NAMALWA (cell line): ENCODE results near the gene TSPAN18.

Experiments used
- DNase-seq: peaks from one replicate; pipeline ENCODE4 v3.0.0-alpha.2; 2015; ENCODE audit warnings: low spot score

Gene TSPAN18

DNA sequence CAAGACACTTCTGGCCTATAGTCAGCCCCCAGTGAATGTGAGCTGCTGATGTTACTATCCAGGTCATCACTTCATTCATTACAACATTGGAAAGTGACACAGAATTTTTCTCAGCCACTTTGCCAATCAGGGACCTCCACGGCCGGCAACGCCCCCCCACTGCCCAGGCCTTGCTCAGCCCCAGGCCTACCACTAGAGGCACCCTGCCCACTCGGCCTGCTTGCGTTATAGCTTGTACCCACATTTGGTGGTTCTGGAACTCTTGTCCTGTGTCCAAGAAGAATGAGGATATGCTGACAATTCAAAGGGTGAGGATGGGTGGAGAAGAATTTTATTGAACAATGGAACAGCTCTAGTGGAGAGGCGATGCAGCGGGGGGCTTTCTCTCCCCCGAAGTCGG lies 96.2 kb downstream of the TSPAN18 start:
- peak; percentile 12 for DNase-seq

DNA sequence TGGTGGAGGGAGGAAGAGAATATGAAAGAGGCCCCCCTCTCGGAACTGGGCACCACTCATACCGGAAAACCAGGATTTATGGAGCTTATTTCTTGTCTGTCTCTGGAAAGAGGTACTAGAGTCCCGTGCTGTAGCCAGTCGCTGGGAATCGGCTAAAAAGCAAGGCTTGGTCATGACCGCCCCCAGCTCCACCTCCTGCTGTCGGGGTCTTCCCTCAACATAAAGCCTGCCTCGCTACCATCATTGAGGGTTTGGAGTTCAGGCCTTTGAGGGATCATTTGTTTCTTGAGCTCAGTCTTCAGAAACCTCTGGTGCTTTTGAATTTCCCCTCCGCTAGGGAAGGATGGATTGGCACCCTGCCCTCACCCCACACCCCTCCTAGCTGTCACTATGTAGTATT lies 97.1 kb downstream of the TSPAN18 start:
- DNase-seq: no peak

DNA sequence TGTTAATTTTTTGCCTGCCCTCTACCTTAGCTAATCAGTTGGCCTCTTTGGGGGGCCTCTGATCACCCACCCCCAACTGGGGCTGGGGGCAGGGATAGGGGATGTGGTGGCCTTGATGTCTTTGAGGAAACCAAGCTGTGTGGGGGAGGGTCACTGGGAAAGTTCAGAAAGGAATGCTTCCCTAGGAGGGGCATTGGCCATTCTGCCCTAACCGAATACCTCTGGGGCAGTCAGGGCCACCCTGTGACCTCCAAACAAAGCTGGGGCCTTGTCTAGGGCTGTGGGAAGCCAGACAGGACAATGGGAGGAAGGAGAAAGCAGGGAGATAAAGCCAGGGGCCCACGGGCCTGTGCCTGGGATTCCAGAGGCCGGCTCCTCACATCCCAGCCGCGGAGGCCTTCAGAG lies 97.5 kb downstream of the TSPAN18 start:
- no peak for DNase-seq

DNA sequence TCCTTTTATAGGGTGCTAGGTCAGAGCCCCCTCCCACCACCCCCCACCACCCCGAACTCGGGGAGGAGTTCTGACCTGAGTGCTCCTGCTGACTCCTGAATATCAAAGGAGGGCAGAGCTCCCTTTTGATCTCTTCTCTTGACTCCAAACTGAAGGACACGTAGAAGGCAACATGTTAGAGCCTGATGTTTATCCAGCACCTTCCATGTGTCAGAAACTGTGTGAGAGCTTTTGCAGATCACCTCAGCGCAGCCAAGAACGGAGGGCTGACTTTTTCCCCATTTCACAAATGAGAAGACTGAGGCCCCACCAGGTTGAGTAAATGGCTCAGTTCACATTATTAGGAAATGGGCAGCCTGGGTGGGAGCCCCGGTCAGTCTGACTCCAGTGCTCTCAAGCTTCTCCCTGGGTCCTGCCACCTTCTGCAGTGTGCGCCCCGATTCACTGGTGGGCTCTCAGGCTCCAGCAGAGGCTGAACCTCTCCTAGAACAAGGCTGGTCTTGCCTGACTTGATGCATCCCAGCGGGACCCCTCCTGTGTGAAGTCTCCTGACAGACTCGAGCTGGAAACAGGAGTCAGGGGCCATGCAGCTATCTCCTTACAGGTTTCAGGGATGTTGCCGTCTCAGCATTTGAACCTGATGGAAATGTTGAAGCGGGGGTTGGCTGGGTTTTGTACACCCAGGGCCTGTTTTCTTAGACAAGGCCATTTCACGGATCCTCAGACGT lies 98.5 kb downstream of the TSPAN18 start:
- no peak for DNase-seq

DNA sequence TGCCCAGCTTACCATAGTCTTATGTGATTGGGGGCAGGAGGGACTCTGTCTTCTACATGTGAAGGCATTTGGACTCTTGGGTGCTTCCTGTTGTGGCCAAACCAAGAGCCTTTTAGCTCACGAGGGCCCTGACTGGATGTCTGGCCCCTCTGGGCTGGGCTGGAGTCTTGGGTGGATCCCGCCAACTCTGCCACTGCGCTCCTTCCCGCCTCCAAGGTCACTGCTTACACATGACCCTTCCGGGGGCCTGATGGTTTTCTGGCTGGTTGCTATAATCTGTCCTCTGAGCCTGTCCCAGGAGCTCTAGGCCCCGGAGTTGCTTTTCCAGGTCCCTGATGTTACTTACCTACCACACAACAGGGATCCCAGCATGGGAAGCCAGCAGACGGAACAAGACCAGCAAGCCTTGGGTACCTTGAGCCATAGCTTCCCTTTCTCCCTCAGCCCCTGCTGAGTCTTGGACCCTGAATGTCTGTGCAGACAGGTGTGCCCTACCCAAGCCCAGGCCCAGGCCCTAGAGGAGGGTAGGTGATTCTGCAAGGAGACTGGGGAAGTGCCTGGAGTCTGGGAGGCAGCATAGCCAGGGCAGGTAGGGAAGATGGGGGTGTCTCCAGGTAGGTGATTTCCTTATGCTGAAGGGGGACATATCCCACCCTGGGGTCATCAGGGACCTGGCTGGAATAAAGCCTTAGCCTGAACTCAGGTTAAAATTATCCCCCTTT lies 100.3 kb downstream of the TSPAN18 start:
- no peak for DNase-seq

DNA sequence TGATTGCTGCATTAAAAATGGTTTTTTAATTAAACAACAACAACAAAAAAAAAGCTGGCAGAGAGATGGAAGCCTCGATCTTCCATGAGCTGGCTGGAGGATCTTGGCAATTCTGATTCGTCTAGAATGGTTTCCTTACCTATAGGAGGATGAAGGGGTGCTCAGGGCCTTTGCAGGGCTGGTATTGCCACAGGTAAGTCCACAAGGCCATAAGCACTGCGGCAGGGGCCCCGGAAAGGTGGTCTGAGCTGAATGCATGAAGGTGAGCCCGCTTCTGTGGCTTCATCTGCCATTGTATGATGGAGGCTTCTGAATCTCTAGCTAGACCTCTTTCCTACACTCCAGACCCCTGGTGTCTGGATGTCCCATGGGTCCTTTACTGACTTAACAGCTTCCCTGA lies 101.5 kb downstream of the TSPAN18 start:
- DNase-seq: no peak

DNA sequence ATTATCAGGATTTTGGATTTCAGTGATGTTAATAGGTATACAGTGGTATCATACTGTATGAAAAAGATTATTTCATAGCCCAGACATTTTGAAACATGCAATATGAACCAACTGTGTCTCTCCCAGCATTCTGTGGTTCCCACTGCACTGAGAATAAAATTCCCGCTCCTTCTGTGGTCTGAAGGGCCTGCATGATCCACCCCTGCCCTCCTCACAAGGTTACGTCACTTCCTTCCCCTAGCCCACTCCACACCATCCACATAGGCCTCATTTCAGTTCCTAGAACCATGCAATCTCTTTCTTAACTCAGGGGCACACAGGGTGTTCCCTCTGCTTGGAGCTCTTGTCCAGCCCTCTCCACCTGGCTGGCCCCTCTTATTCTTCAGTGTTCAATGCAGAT lies 103.1 kb downstream of the TSPAN18 start:
- no peak for DNase-seq

DNA sequence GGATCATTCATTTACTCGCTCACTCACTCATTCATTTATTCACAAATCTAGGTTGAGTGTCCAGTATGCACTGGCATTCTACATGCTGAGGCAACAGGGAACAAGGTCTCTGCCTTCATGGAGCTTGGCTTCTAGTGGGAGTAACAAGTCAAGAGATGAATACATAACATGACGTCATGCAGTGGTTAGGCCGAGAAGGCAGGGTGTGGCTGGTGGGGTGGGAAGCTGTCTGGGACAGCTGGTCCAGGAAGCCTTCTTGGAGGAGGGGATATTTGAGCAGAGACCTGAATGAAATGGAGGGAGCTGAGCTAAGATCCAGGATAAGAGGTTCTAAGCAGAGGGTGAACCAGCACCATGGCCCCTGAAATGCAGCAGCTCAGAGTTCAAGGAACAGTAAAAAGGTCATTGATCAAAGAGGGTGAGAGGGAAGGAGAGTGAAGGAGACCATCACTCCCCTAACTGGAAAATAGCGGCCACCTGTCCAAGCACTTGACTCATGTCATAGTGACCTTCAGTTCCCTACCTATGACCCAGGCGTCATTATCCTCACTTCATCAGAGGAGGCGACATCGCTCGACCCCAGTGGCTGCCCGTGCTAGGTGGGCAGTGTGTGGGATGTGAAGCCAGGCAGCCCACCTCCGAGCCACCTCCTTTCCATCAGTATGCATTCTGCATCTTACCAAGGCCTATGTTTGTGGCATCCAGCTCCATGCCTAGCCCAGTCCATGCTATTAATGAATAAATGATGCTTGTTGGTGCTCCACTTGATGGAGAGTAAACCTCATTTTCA lies 105.0 kb downstream of the TSPAN18 start:
- no peak for DNase-seq

DNA sequence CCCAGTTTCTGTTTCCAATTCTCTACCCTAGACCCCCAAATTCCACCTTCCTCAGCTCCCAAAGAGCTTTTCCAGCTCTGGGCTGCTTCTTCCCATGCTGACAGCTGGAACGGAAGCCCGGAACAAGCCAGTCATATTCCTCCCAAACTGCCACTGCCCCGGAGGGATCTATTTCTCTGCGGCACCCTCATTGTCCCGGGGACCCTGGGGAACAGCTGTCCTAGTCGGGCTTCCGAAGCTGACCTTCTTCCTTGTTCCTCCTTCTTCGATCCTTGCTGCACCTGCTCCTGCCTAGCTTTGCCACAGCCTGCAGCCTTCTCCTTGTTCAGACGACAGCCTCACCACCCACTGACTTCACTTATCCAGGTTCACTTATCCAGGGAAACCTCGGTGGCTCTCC lies 105.7 kb downstream of the TSPAN18 start:
- no peak for DNase-seq

DNA sequence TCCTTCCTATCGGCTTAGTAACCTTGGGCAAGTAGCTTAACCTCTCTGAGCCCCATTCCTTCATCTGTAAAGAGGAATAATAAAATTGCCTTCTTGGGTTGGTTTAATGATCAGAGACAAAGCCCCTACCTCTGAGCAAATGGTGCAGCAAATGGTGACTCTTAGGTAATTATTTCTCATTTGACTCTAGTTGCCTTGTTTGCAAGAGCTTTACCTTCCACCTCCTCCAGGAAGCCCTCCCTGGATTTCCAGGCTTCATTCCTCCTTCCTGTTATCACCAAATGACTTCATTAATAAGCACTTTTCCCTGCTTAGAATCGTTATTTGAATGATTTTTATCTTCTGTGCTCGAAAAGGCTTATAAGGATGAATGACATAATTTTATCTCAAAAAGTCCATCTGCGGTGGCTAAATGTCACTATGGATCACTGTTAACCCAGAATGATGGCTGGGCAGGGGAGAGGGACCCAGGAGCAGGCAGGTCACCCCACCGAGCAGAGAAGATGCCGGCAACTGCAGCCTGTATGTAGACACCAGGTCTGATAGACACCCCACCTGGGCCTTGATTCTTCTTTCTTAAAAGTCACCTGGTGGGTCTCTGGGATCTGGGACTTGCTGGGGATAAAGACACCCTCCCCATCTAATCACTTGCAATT lies 106.6 kb downstream of the TSPAN18 start:
- DNase-seq: no peak

DNA sequence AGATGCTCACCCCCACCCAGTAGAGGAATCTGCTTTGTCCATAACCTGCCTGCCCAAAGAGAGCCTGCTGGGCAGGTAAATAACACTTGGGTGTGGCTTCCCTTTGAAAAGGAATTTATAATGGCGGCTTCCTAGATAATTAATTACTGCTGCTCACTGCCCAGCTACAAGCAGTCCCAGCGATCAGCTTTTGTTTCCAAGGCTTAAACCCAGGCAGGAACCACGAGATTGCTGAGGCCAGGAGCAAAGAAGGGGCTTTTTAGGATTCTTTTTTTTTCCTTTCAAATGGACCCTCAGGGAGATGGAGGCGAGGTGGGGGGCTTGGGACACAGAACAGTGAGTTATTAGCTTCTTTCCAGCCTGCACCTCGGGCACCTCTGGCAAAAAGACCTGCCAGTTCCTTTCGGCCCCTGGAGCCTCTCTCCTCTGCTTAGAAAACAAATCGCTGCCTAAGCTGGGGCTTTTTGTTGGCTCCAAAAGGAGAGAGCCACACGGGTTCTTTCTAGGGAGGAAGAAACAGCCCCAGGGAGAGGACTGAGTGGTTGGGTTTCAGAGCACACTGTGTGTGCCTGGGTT lies 107.2 kb downstream of the TSPAN18 start:
- no peak for DNase-seq

DNA sequence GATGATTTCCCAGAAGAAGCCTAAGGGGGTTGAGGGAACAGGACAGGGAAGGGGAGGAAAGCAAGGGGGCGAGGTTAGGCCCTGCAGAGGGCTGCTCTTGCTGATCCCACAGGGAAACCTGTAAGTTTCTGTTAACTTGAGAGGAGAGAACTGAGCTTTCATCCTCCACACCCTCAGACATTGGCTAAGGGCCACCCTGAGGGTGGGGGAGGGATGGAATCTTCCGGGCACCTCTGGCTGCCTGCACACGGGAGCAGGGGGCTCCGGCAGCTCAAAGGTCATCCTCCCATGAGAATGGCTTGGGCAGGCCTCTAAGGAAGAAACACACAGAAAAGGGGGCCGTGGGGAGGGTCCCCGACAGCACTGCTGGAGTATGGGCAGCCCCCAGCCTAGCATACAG lies 108.1 kb downstream of the TSPAN18 start:
- no peak for DNase-seq

DNA sequence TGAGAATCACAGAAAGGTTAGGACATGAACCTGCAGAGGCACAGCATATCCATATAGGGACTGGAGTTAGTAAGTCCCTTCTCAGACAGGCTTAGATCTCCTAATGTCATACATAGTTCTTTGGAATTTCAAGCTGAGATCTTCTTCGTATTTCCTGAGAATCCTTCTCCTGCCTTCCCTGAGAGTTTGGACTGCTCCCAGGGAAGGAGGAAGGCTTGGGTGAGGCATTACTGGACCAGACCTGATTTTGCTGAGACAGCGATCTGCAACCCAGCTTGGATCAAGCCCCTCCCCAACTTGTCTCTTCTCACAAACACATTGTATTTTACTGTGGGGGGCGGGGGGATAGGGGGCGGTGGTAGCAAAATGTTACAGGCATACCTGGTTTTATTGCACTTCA lies 108.5 kb downstream of the TSPAN18 start:
- no peak for DNase-seq

DNA sequence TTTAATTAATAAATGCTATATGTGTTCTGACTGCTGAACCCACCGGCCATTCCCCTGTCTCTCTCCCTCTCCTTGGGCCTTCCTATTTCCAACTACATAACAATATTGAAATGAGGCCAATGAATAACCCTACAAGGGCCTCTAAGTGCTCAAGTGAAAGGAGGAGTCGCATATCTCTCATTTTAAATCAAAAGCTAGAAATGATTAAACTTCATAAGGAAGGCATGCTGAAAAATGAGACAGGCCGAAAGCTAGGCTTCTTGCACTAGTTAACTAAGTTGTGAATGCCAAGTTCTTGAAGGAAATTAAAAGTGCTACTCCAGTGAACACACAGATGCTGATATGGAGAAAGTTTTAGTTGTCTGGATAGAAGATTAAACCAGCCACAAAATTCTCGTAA lies 109.2 kb downstream of the TSPAN18 start:
- DNase-seq: no peak

DNA sequence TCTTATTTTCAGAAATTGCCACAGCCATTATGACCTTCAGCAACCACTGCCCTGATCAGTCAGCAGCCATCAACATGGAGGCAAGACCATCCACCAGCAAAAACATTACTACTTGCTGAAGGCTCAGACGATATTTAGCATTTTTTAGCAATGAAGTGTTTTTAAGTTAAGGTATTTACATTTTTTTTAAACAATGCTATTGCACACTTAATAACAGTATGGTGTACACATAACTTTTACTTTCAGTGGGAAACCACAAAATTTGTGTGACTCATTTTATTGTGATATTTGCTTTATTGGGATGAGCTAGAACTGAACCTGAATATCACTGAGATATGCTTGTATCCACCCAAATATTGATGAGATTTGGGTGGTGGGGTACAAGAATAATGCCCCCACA lies 110.9 kb downstream of the TSPAN18 start:
- no peak for DNase-seq

DNA sequence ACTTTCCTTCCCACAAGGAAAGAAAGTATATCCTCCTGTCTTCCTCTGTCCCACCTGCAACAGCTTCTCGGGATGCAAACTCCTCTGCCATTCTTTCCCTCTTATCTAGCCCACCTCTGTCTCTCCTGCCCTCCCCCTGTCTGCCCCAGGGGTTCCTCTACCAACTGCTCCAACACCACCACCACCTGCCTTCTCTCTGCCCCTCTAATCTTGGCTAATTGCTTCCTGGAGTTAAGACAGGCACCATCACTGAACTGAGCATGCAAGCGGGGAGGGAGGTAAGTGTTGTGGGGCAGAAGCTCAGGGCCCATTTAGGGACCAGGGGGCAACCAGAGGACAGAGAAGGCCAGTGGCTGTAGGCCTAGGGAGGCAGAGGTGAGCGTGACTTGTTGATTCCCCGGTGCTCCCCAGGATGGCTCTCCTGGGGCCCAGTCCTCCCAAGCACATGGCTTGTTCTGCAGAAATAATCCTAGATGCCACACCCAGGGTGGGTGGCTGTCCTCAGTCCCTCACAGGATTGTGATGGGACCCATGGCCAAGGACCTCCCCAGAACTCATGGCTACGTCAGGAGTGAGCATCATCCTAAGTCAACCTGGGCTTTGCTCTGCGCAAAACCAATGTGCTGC lies 112.8 kb downstream of the TSPAN18 start:
- no peak for DNase-seq

DNA sequence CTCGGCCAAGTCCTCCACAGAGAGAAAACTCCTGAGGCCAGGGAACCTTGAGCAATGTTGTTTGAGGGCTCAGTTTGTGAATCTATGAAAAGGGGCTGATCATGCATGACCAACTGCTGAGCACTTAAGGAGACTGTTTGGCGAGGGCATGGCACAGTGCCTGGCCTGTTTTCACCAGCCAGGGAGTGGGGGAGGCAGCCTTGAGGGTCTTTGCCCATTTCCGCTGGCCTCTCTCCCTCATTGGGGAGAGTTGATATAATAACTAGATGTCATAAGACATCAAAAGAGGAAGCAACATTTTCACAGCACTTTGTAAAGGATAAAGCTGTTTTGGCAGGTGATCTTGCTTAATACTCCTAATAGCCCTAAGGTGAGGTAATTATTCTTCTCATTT lies 113.3 kb downstream of the TSPAN18 start:
- DNase-seq: no peak

DNA sequence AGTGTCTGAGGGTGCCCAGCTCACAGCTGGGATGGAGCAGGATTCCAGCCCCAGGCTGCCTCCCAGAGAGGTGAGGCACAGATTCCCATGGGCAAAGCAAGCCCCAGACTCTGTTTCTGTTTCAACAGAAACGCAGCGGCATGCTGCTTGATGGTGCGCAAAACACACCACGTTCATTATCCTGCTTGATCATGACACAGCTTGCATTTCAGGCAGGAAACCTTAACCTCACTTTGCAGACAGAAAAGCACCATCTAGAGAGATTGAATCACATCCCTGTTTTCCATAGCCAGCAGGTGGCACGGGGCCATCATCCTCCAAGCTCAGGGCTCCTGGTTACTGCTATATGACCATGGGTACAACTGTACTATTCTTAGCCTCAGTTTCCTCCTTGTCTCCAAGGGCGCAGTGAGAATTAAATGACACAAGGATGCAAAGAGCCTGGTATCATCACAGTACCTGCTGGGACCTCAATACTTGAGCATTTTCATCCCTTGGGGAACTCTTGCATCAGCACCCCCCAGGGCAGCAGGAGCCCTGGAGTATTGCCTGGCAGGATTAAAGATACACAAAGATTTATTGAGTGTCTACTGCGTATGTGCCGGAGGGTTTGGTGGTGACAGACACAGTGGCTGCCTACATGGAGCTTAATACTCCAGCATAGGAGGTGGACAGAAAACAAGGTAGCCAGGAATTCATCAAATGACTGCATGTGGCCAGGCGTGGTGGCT lies 113.9 kb downstream of the TSPAN18 start:
- no peak for DNase-seq

DNA sequence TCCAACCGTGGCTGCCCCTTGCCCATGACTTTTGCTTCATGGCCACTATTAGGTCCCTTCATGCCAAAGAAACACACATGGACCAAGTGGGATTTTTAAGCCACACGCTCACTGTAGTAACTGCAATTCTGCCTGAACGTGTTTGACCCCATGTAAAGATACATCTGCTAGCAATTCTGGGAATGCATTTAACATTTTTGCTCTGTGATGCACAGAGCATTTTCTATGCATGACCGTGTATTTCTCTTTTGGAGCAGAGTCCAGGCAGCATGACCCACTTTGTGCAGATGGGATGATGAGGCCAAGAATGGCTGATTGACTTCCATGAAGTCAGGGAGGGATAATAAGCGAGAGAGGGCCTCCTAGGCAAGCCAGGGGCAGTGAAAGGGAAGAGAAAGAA lies 115.5 kb downstream of the TSPAN18 start:
- DNase-seq: no peak

DNA sequence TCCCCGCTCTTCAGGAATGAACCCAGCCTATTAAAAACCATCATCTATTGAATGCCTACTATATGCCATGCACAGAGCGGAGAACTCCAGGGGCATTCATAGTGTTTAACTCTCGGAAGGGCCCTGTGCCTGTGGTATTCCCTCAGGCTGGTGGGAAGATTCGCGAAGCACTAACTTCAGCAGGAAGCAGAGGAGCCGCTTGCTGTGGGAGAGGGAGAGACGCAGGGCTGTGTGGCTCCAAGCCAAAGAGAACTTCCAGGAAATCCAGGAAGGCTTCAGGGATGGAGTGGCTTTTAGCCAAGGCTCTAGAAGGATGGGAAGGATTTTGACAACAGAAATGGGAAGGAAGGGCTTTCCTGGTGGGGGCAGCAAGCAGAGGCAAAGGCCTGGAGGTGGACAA lies 120.1 kb downstream of the TSPAN18 start:
- no peak for DNase-seq

DNA sequence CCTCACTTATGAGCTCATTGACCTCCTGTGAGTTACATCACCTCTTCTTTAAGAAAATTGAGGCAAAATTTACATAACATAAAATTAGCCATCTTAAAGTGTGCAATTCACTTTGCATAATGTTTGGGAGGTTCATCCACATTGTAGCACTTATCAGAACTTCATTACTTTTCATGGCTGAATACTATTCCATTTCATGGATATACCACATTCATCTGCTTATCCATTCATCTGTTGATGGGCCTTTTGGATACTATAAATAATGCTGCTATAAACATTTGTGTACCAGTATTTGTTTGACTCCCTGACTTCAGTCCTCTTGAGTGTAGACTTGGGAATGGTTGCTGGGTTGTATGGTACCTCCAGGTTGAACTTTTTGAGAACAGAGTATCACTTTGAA lies 120.6 kb downstream of the TSPAN18 start:
- no peak for DNase-seq
